HG03196 (cell line): ENCODE data around the gene TRIM24.

Experiments
- ATAC-seq: cut with Tn5 transposase; IDR thresholded peaks from one replicate; pipeline ENCODE4 v1.9.1; 2021; ENCODE audit not compliant: unreplicated experiment

TRIM24 gene

GRCh38 chr7:138538518-138538917 is 78.5 kb downstream of the TRIM24 start:
- no peak for ATAC-seq

DNA sequence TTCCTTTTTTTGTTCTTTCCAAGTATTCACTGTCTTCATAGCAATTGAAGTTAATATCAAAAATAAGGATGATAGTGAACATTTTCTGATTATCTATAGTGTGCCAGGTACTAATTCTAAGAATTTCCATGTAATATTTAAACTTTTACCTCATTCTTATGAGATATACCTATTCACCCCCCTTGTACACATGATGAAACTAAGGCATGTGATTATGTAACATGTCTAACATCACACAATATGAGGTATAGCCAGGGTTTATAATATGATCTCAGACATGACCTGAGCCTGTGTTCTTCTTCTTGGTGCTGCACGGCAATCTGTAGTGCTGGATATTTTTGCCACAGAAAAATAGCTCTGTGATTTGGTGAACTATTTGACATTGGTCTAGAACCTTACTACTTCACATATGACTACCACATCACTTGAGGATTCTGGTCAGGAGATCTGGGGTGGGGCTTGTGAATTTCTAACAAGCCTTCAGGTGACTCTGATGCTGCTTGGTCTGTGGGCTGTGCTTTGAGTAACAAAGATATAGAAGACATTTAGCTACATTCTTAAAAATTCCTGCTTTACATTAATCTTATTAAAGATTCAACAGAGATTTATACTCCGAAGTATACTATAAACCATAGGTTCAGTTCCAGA is 79.1 kb downstream of the TRIM24 start:
- ATAC-seq = no peak

GRCh38 chr7:138542183-138542582 is 82.1 kb downstream of the TRIM24 start:
- peak; percentile 87 for ATAC-seq

DNA sequence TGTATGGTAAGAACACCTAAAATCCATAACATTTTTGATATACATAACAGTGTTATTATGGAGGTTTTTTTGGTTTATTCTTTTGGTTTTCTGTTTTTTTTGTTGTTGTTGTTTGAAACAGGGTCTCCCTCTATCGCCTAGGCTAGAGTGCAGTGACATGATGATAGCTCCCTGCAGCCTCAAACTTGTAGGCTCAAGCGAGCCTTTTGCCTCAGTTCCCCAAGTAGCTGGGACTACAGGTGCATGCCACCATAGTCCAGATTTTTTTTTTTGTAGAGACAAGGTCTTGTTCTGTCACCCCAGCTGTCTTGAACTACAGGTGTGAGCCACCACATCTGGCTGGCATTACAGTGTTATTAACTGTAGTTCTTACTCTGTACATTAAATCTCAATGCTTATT is 83.7 kb downstream of the TRIM24 start:
- ATAC-seq = no peak

- ATAC-seq = no peak
Observed at GRCh38 chr7:138545123-138545522, 85.1 kb downstream of the TRIM24 start.

DNA sequence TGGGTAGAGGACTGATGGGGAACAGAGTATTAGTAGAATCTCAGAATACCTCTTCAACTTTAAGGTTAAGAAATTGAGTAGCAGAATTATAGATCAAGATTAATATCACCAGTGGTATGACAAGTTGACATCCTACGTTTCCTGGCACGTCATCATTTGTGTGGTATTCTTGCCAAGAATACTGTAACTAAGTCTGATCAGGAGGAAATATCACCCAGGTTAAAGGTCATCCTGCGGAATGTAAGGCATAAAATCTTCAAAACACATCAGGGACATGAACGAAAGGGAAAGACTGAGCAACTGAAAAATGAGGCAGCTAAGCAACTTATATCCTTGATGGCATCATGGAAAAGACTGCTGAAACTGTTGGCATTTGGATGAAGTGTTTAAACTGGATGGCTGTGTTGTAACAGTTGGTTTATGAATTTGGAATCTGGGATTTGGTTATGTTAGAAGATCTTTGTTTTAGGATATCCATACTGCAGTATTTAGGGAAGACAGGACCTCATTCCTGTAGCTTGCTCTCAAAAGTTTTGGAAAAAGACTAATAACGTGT is 86.1 kb downstream of the TRIM24 start:
- no peak for ATAC-seq

- ATAC-seq = no peak
Observed at GRCh38 chr7:138546829-138547228, 86.8 kb downstream of the TRIM24 start.

GRCh38 chr7:138549082-138549481 is 89.0 kb downstream of the TRIM24 start:
- ATAC-seq = no peak

DNA sequence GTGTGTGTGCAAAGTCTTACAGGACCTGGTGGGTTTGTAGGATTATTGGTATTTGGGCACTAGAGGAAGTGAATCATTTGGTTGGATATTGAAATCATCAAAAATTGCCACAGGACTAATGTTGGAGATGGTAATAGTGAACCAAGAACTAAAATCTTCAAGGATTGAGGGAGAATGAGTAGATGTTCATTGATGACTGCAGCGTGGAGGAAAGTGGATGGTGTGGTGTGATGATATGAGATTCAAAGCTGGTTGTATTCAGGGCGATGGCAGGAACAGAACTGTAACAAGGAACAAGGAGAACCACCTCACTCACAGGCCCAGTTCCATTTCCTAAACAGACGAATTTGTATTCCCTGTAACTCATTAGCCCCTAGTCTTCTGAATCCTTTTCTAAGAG is 90.3 kb downstream of the TRIM24 start:
- ATAC-seq = no peak

- no peak for ATAC-seq
Observed at GRCh38 chr7:138551102-138551501, 91.0 kb downstream of the TRIM24 start.

DNA sequence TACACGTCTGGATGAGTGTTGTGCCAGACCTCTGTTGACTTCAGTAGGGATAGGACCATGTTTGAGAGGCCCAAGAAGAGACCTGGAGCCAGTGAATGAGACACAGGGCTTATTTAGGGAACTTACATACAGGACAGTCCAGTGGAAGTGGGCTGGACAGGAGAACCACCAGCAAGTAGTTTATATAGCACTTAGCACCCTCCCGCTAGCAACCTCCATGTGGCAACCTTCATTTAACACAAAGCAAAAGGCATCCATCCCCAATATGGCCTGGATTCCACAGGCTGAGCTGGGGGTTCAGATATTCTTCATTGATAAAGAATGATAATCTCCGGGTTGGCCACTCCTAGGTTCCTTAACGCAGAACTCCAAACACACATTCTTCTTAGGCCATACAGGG is 93.7 kb downstream of the TRIM24 start:
- ATAC-seq = no peak

DNA sequence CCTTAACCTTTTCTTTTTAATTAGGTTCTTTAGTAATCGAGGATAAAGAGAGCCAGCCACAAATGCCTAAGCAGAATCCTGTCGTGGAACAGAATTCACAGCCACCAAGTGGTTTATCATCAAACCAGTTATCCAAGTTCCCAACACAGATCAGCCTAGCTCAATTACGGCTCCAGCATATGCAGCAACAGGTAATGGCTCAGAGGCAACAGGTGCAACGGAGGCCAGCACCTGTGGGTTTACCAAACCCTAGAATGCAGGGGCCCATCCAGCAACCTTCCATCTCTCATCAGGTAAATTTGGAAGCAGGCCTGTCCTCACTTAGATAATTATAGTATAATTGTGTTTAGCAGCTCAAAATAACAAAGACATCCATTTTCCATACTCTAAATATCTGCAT is 94.6 kb downstream of the TRIM24 start:
- no peak for ATAC-seq

DNA sequence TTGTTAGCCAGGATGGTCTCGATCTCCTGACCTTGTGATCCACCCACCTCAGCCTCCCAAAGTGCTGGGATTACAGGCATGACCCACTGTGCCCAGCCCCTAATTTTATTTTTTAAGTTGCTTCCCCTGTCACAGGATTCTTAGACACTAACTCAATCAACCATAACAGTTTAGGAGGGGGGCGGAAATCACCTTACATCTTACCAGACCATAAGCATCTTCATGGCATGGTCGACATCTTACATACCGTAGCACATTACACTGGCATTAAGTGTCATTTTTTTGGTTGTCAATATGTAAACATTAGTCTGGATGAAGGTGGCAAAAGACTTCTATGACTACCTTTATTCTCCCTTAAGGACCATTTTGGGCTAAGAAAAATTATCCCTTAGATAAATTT is 95.6 kb downstream of the TRIM24 start:
- no peak for ATAC-seq

DNA sequence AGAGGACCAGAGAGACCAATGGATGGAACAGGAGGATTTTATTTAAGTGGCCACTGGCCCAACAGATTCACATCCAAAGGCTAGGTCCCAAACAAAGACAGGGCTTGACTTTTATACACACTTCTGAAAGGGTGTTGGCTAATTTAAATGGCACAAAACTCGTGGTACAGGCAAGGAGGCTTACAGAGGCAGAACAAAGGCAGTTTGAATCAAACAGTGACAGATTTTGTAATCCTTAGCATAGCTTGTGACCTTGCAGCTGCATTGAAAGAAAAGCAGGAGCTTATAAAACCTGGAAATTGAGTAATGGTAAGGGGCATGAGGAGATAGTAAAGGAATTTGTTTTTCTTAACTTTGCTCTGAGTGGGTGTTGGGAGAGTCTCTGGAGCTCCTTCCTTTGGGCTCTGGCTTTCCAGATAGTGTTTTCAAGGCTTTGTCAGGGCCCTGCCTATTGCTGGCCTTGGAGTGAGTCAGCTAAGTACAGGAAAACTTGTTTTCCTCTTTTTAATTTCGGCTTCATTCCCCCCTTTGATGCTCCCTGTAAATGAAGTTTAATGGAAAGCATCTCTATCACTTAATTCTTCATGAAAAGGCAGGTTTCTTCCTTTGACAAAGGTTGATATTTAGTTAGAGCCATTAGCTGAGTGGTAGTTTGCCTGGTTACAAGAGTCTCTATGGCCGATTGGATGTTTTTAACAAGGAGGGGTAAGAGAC is 96.9 kb downstream of the TRIM24 start:
- ATAC-seq = no peak

GRCh38 chr7:138559448-138559847 is 99.4 kb downstream of the TRIM24 start:
- no peak for ATAC-seq

GRCh38 chr7:138563808-138564207 is 103.7 kb downstream of the TRIM24 start:
- no peak for ATAC-seq

- no peak for ATAC-seq
Observed at GRCh38 chr7:138564365-138564764, 104.3 kb downstream of the TRIM24 start.

DNA sequence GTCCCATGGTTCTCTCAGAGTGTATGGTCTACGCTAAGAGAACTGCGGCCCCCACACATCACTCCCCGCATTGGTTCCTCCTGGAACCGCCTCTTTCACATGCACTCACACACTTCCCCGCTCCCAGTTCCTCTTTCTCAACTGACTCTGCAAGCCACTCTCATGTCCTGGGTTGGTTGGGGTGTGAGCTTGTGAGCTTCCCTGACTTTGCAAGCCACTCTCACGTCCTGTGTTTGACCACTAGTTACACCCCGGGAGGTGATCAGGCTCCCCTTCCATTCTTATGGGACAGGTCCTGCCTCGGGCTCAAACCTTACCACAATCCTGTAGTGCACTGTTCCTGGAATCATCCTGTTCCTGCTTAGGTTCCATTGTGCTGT is 105.0 kb downstream of the TRIM24 start:
- ATAC-seq = no peak

GRCh38 chr7:138565451-138566114 is 105.5 kb downstream of the TRIM24 start:
- no peak for ATAC-seq

GRCh38 chr7:138568655-138569054 is 108.6 kb downstream of the TRIM24 start:
- no peak for ATAC-seq

GRCh38 chr7:138569418-138569817 is 109.4 kb downstream of the TRIM24 start:
- no peak for ATAC-seq

GRCh38 chr7:138570715-138571114 is 110.7 kb downstream of the TRIM24 start:
- no peak for ATAC-seq
